ENCODE results near the gene CCDC92. TPM values are rescaled to one million over a fixed set of nuclear protein-coding genes. Genes with fewer than 3 reads are reported as not detected.
"Not testable (repeated sequence)": the region's sequence is repeated elsewhere in the genome, so short reads cannot be mapped to it uniquely, and the experiment has no call there.

CCDC92 gene
- polyA plus RNA-seq, 1 experiment: 52.2 TPM

DNA sequence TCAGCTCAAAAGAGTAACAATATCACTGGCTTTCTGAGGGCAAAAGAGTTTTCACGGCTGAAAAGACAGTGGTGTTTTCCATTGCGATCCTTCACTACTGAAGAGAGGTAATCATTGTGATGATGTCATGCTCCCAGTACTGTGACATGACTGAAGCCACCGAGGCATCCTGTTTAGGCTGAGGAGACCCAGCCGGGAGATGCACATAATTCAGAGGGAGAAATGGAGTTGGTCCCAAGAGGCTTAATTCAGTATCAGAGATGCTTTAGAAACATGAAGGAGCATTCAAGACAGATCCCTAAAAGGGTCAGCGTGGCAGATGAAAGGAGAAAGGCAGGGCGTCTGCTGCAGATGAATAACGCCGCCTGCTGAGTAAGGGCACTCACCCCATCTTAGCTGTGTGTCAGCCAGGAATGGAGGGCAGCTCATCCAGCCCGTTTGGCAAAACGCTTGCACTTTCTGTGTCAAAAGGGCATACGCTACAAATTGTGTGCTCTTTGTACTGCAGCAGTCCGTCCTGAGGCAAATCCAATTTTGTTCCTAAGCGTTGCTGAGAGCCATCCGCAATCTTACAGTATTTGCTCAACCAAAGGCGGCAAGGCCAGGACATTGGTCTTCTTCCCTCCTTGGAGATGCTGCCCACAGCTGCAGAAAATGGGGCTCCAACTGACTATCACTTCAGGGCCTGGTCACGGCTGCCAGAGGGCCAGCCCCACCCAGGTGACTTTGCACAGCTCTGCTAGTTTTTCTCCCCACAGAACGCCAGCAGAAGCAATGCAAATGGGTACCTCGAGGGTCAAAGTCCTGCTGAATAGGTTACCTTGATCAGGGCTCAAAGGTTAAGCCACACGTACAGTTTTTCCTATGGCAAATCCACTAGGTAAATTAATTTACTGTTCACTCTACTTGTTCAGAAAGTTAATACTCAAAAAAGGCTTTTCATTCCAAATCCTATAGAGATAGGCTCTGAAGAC lies 23.5 kb downstream of the CCDC92 start:
- Histone ChIP-seq H3K9me3 (ENCODE audit: control insufficient read depth, insufficient read depth, low read length) (peaks cover 5% of the 10 kb centered on the region; the same call in 1 of the 2 replicates), H3K27ac (ENCODE audit: low read depth, low read length) (no peak overlapping the region), H3K4me3 (ENCODE audit: low read depth, low read length) (no peak overlapping the region), H3K27me3 (ENCODE audit: control insufficient read depth, insufficient read depth, low read length) (no peaks in the 10 kb centered on the region)
- POLR2A ChIA-PET: no interaction called here
- no peak for DNase-seq (ENCODE audit: low read depth, low spot score)
- CTCF ChIA-PET: interaction anchor here (0.6 kb wide), 1 partner anchor 16 kb away, joined by 3 read pairs; no protein-coding TSS in a partner anchor
- TF ChIP-seq, protein P1, sequence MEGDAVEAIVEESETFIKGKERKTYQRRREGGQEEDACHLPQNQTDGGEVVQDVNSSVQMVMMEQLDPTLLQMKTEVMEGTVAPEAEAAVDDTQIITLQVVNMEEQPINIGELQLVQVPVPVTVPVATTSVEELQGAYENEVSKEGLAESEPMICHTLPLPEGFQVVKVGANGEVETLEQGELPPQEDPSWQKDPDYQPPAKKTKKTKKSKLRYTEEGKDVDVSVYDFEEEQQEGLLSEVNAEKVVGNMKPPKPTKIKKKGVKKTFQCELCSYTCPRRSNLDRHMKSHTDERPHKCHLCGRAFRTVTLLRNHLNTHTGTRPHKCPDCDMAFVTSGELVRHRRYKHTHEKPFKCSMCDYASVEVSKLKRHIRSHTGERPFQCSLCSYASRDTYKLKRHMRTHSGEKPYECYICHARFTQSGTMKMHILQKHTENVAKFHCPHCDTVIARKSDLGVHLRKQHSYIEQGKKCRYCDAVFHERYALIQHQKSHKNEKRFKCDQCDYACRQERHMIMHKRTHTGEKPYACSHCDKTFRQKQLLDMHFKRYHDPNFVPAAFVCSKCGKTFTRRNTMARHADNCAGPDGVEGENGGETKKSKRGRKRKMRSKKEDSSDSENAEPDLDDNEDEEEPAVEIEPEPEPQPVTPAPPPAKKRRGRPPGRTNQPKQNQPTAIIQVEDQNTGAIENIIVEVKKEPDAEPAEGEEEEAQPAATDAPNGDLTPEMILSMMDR (IDR thresholded peaks at IDR 0.05; ENCODE audit: low read depth, low read length): no peak

- CTCF ChIA-PET: no interaction called here
- Histone ChIP-seq H3K4me3 (ENCODE audit: low read depth, low read length) (no peak overlapping the region), H3K9me3 (ENCODE audit: control insufficient read depth, insufficient read depth, low read length) (peaks cover 6% of the 10 kb centered on the region; the same call in 1 of the 2 replicates), H3K27ac (ENCODE audit: low read depth, low read length) (no peak overlapping the region), H3K27me3 (ENCODE audit: control insufficient read depth, insufficient read depth, low read length) (no peaks in the 10 kb centered on the region)
- POLR2A ChIA-PET: no interaction called here
- DNase-seq (ENCODE audit: low read depth, low spot score): no peak
- TF ChIP-seq, protein P1 (IDR thresholded peaks at IDR 0.05; ENCODE audit: low read depth, low read length): no peak
Observed at GRCh38 chr12:123948401-123948795, 24.2 kb downstream of the CCDC92 start.

- H3K27ac ChIP-seq (ENCODE audit: low read depth, low read length); CTCF ChIA-PET; H3K27me3 ChIP-seq (ENCODE audit: control insufficient read depth, insufficient read depth, low read length); H3K9me3 ChIP-seq (ENCODE audit: control insufficient read depth, insufficient read depth, low read length); H3K4me3 ChIP-seq (ENCODE audit: low read depth, low read length); DNase-seq (ENCODE audit: low read depth, low spot score); POLR2A ChIA-PET: not testable (repeated sequence)
Observed at GRCh38 chr12:123947531-123947930, 25.1 kb downstream of the CCDC92 start.

GRCh38 chr12:123946516-123947505 lies 25.8 kb downstream of the CCDC92 start:
- H3K27ac ChIP-seq (ENCODE audit: low read depth, low read length); DNase-seq (ENCODE audit: low read depth, low spot score); H3K4me3 ChIP-seq (ENCODE audit: low read depth, low read length); POLR2A ChIA-PET; H3K27me3 ChIP-seq (ENCODE audit: control insufficient read depth, insufficient read depth, low read length); CTCF ChIA-PET: not testable (repeated sequence)
- peaks cover 14% of the 10 kb centered on the region for H3K9me3 ChIP-seq (ENCODE audit: control insufficient read depth, insufficient read depth, low read length)

- POLR2A ChIA-PET: no interaction called here
- H3K27me3 ChIP-seq (ENCODE audit: control insufficient read depth, insufficient read depth, low read length): no peaks in the 10 kb centered on the region
Observed at GRCh38 chr12:123946152-123946515, 26.5 kb downstream of the CCDC92 start.

More at GRCh38 chr12:123946152-123946515, 26.5 kb downstream of the CCDC92 start:
- Histone ChIP-seq H3K4me3 (ENCODE audit: low read depth, low read length) (no peak overlapping the region), H3K9me3 (ENCODE audit: control insufficient read depth, insufficient read depth, low read length) (peaks cover 21% of the 10 kb centered on the region), H3K27ac (ENCODE audit: low read depth, low read length) (no peak overlapping the region)
- TF ChIP-seq, protein P1 (IDR thresholded peaks at IDR 0.05; ENCODE audit: low read depth, low read length): no peak
- DNase-seq (ENCODE audit: low read depth, low spot score): no peak
- CTCF ChIA-PET: no interaction called here

Measured in AG04450 (cell line).